Amniotic stem cell (primary cell): ENCODE data around the gene TINAG.

ENCODE experiments used
- DNase-seq: peaks from one replicate; lab custom pipeline; 2025; lab: John Stamatoyannopoulos, UW

The TINAG gene

GRCh38 chr6:54308289-54308985 is at the start of gene TINAG:
TINAG (plus strand) TSS chr6:54308441; CDS start chr6:54308551, 110 bp downstream.
- no peak for DNase-seq

GRCh38 chr6:54260025-54260424 is 48.2 kb upstream of the TINAG start:
- DNase-seq, result no peak

GRCh38 chr6:54262499-54262898 is 45.7 kb upstream of the TINAG start:
- no peak for DNase-seq

GRCh38 chr6:54262971-54263370 is 45.3 kb upstream of the TINAG start:
- DNase-seq, result no peak

- no peak for DNase-seq
Observed at GRCh38 chr6:54264581-54265272, 43.5 kb upstream of the TINAG start.

- no peak for DNase-seq
Observed at GRCh38 chr6:54266400-54266923, 41.8 kb upstream of the TINAG start.

GRCh38 chr6:54267798-54268197 is 40.4 kb upstream of the TINAG start:
- DNase-seq, result no peak

GRCh38 chr6:54273214-54273820 is 34.9 kb upstream of the TINAG start:
- DNase-seq, result no peak

GRCh38 chr6:54274383-54274782 is 33.9 kb upstream of the TINAG start:
- DNase-seq, result no peak

- DNase-seq, result peak; percentile 50
Observed at GRCh38 chr6:54282186-54282585, 26.1 kb upstream of the TINAG start.

- DNase-seq, result no peak
Observed at GRCh38 chr6:54284161-54284860, 23.9 kb upstream of the TINAG start.

- DNase-seq, result no peak
Observed at GRCh38 chr6:54285595-54285994, 22.6 kb upstream of the TINAG start.

GRCh38 chr6:54286141-54286540 is 22.1 kb upstream of the TINAG start:
- no peak for DNase-seq

- no peak for DNase-seq
Observed at GRCh38 chr6:54288474-54288873, 19.8 kb upstream of the TINAG start.

GRCh38 chr6:54289426-54289825 is 18.8 kb upstream of the TINAG start:
- no peak for DNase-seq

- DNase-seq, result peak; percentile 43
Observed at GRCh38 chr6:54291146-54291545, 17.1 kb upstream of the TINAG start.

- DNase-seq, result no peak
Observed at GRCh38 chr6:54291738-54292137, 16.5 kb upstream of the TINAG start.

GRCh38 chr6:54294965-54295532 is 13.2 kb upstream of the TINAG start:
- DNase-seq, result no peak

- no peak for DNase-seq
Observed at GRCh38 chr6:54299542-54300269, 8.5 kb upstream of the TINAG start.

- DNase-seq, result no peak
Observed at GRCh38 chr6:54301770-54302169, 6.5 kb upstream of the TINAG start.

GRCh38 chr6:54307439-54307910 is 766 bp upstream of the TINAG start:
- no peak for DNase-seq
